ENCODE results near the gene ZNF302.

DNA sequence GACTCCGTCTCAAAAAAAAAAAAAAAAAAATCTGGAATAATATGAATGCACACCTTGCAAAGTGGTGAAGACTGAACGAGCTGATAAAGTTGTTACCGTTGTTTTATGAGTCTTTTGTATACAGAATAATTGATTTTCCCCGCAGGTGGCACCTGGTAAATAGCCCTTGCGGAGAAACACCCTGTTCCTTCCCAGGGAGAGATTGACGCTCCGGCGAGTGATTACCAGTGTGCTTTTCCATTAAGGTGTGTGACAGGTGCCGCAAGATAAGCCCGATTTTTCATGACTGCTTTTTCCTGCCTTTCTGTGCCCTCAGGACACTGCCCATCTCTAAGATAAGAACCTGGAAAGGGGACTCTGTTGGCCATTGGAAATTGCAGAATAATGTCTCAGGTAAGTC lies 943 bp downstream of the ZNF302 start:
- TF ChIP-seq ZFP30 (CRISPR knock-in tag; IDR thresholded peaks at IDR 0.05) (no peak), ZFP3 (CRISPR knock-in tag; IDR thresholded peaks at IDR 0.05) (no peak), ESRRG (CRISPR knock-in tag; IDR thresholded peaks at IDR 0.05) (no peak), PPARA (CRISPR knock-in tag; IDR thresholded peaks at IDR 0.05; ENCODE audit: borderline replicate concordance) (no peak), ZNF70 (CRISPR knock-in tag; IDR thresholded peaks at IDR 0.05) (no peak), OSR1 (CRISPR knock-in tag; IDR thresholded peaks at IDR 0.05) (no peak), ZNF8 (CRISPR knock-in tag; IDR thresholded peaks at IDR 0.05) (no peak)
- TF ChIP-seq, protein P1, sequence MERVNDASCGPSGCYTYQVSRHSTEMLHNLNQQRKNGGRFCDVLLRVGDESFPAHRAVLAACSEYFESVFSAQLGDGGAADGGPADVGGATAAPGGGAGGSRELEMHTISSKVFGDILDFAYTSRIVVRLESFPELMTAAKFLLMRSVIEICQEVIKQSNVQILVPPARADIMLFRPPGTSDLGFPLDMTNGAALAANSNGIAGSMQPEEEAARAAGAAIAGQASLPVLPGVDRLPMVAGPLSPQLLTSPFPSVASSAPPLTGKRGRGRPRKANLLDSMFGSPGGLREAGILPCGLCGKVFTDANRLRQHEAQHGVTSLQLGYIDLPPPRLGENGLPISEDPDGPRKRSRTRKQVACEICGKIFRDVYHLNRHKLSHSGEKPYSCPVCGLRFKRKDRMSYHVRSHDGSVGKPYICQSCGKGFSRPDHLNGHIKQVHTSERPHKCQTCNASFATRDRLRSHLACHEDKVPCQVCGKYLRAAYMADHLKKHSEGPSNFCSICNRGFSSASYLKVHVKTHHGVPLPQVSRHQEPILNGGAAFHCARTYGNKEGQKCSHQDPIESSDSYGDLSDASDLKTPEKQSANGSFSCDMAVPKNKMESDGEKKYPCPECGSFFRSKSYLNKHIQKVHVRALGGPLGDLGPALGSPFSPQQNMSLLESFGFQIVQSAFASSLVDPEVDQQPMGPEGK (CRISPR knock-in tag; IDR thresholded peaks at IDR 0.05; ENCODE audit: borderline replicate concordance): no peak
- TF ChIP-seq, protein P2, sequence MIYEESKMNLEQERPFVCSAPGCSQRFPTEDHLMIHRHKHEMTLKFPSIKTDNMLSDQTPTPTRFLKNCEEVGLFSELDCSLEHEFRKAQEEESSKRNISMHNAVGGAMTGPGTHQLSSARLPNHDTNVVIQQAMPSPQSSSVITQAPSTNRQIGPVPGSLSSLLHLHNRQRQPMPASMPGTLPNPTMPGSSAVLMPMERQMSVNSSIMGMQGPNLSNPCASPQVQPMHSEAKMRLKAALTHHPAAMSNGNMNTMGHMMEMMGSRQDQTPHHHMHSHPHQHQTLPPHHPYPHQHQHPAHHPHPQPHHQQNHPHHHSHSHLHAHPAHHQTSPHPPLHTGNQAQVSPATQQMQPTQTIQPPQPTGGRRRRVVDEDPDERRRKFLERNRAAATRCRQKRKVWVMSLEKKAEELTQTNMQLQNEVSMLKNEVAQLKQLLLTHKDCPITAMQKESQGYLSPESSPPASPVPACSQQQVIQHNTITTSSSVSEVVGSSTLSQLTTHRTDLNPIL (CRISPR knock-in tag; IDR thresholded peaks at IDR 0.05; ENCODE audit: low read depth): no peak
